GM12878 (cell line): ENCODE data around the gene SLX9. TPM values are rescaled to one million over a fixed set of nuclear protein-coding genes. Genes with fewer than 3 reads are reported as not detected.
A peak's percentile ranks its signal among the peaks of the same experiment; 100 is the strongest.

ENCODE experiments used
- ATAC-seq: fragments of 200-7000 bp; cut with Tn5 transposase; 3 replicates; pipeline ENCODE4 v1.9.1; 2020; ENCODE audit warnings: mild to moderate bottlenecking, moderate library complexity
- BruUV-seq: library from RNA; stranded (reverse); fragments of 400-500 nt; replicated peaks from 2 replicates; lab custom pipeline; 2021; lab: Mats Ljungman, UMichigan
- CTCF ChIA-PET: fragments of 300-600 bp; sonication (Branson Sonifier 250); formaldehyde crosslinking; extraction: SDS; loops from one replicate; lab custom pipeline; 2021; ENCODE audit warnings: inconsistent platforms; lab: Yijun Ruan, JAX
- POLR2A ChIA-PET: fragments of 350-600 bp; formaldehyde crosslinking; extraction: SDS; loops from one replicate; lab custom pipeline; 2021; ENCODE audit warnings: inconsistent platforms; lab: Charles Lee
- RAD21 ChIA-PET: fragments of 300-600 bp; sonication (Branson Sonifier 250); formaldehyde crosslinking; loops from one replicate; lab custom pipeline; 2023; ENCODE audit warnings: antibody characterized with exemption; ENCODE audit not compliant: unreplicated experiment; lab: Charles Lee
- SMC1A ChIA-PET: fragments of 300-600 bp; sonication (Branson Sonifier 250); formaldehyde crosslinking; loops from one replicate; lab custom pipeline; 2023; ENCODE audit not compliant: unreplicated experiment, uncharacterized antibody; lab: Charles Lee
- DNase-seq: peaks from one replicate; pipeline ENCODE4 v3.0.0-alpha.2; 2011; ENCODE audit warnings: low read depth, low spot score
- FAIRE-seq: peaks from 3 replicates; lab custom pipeline; 2011; peaks lifted over from hg19 to GRCh38; lab: Jason Lieb, UNC
- H2AFZ ChIP-seq: 2 replicates; pipeline ENCODE4 v1.6.0; 2011; ENCODE audit warnings: low read depth, low read length, control low read depth; ENCODE audit not compliant: control insufficient read depth
- H3K27ac ChIP-seq: 2 replicates; pipeline ENCODE4 v1.5.1; 2011; ENCODE audit warnings: control low read depth; ENCODE audit not compliant: control insufficient read depth, insufficient read depth
- H3K27me3 ChIP-seq, 2 experiments: replicated peaks in 1 of 2; 2 replicates each; pipeline versions ENCODE4 v1.6.0 to v1.6.1; 2011; ENCODE audit warnings: low read length in 1 of 2; ENCODE audit not compliant: control insufficient read depth in 2 of 2, insufficient read depth in 2 of 2
- H3K36me3 ChIP-seq, 2 experiments: 2 replicates each; pipeline ENCODE4 v1.5.1; 2011; ENCODE audit warnings: low read length in 1 of 2; ENCODE audit not compliant: control insufficient read depth in 2 of 2, insufficient read depth in 2 of 2
- H3K4me1 ChIP-seq: 2 replicates; pipeline ENCODE4 v1.6.1; 2011; ENCODE audit warnings: mild to moderate bottlenecking, low read length, moderate library complexity, mixed read lengths; ENCODE audit not compliant: control insufficient read depth, insufficient read depth
- H3K4me2 ChIP-seq: 2 replicates; pipeline ENCODE4 v1.6.0; 2011; ENCODE audit warnings: control low read depth; ENCODE audit not compliant: control insufficient read depth, insufficient read depth
- H3K4me3 ChIP-seq: fragments of 200-600 bp; sonication (generic); 2 replicates; pipeline ENCODE4 v1.5.1; 2016
- H3K79me2 ChIP-seq: 2 replicates; pipeline ENCODE4 v1.6.0; 2011; ENCODE audit warnings: low read length; ENCODE audit not compliant: control insufficient read depth, insufficient read depth
- H3K9ac ChIP-seq: 2 replicates; pipeline ENCODE4 v1.8.0; 2011; ENCODE audit warnings: low read length, control low read depth, mixed read lengths; ENCODE audit not compliant: control insufficient read depth, insufficient read depth
- H3K9me3 ChIP-seq: replicated peaks from 3 replicates; pipeline ENCODE4 v1.5.1; 2011; ENCODE audit warnings: mild to moderate bottlenecking, low read length; ENCODE audit not compliant: control insufficient read depth, insufficient read depth
- H4K20me1 ChIP-seq: 2 replicates; pipeline ENCODE4 v1.6.0; 2011; ENCODE audit not compliant: control insufficient read depth, insufficient read depth
- ASH2L ChIP-seq: fragments of 300-600, 200-600 bp; sonication (generic); IDR thresholded peaks from 2 replicates; pipeline ENCODE4 v1.6.1; 2017; ENCODE audit warnings: low read depth, mild to moderate bottlenecking, borderline replicate concordance
- CHD4 ChIP-seq: fragments of 200-600 bp; sonication (generic); IDR thresholded peaks from 2 replicates; pipeline ENCODE4 v1.6.1; 2016; ENCODE audit warnings: mild to moderate bottlenecking
- FOXM1 ChIP-seq: IDR thresholded peaks from 2 replicates; pipeline ENCODE4 v1.6.1; 2012; ENCODE audit warnings: low read depth, mild to moderate bottlenecking, inconsistent platforms, low read length, moderate library complexity
- POLR2AphosphoS5 ChIP-seq: IDR thresholded peaks from 2 replicates; pipeline ENCODE4 v1.6.1; 2011; ENCODE audit warnings: mild to moderate bottlenecking, low read length, inconsistent platforms
- SMARCA5 ChIP-seq: fragments of 450-650 bp; IDR thresholded peaks from 2 replicates; pipeline ENCODE4 v1.6.1; 2017; ENCODE audit warnings: mild to moderate bottlenecking
- TARDBP ChIP-seq: IDR thresholded peaks from 2 replicates; pipeline ENCODE4 v1.6.1; 2016; ENCODE audit warnings: borderline replicate concordance
- WGBS: methylation state at CpG from one replicate; pipeline ENCODE4 v1.1.6; 2016; ENCODE audit warnings: low lambda C conversion rate; ENCODE audit not compliant: insufficient replicate concordance, insufficient coverage; ENCODE audit errors: missing lambda C conversion rate; 5-methylcytosine and 5-hydroxymethylcytosine counted together
- in situ Hi-C: fragments of 300-500 bp; cut with MboI; formaldehyde crosslinking; loops from 9 replicates; pipeline ENCODE4 v1.14.3; 2018; ENCODE audit warnings: mixed read lengths
- intact Hi-C: fragments of 100-400 bp; cut with micrococcal nuclease; formaldehyde crosslinking; loops from one replicate; pipeline ENCODE4 v1.14.2; 2022; ENCODE audit not compliant: unreplicated experiment
- polyA plus RNA-seq, 11 experiments: library from polyadenylated mRNA; depleted of rRNA in 4 of 11; unstranded in 6 of 11; stranded (reverse) in 5 of 11; fragments of >200 nt; fragmentation: Nextera tagmentation in 4 of 11; fragmentation: Illumina TruSeq in 1 of 11; extraction: Ambion mirVana in 4 of 11; extraction: Trizol in 1 of 11; gene quantifications; 1 replicate in 1 of 11; 2 replicates in 10 of 11; pipeline versions ENCODE4 v1.2.1 to v1.2.3, GENCODE V29; 2011 to 2016; ENCODE audit warnings: inconsistent platforms in 2 of 11, missing spikeins in 2 of 11, low read depth in 1 of 11
- total RNA-seq, 4 experiments: library from RNA; depleted of rRNA in 3 of 4; stranded (reverse); fragments of >200 nt in 3 of 4; fragmentation: Illumina TruSeq in 1 of 4; extraction: Trizol in 1 of 4; gene quantifications; 2 replicates each; pipeline versions ENCODE4 v1.2.1 to v1.2.3, GENCODE V29; 2013 to 2021
- TF ChIP-seq, protein P1 (sequence below): IDR thresholded peaks from 2 replicates; pipeline ENCODE4 v1.6.1; 2012; ENCODE audit warnings: low read depth, low read length, improper control_type of control experiment
- TF ChIP-seq, protein P2 (sequence below): fragments of 450-650 bp; IDR thresholded peaks from 2 replicates; pipeline ENCODE4 v1.6.1; 2017; ENCODE audit warnings: antibody characterized with exemption, mild to moderate bottlenecking, moderate library complexity
- TF ChIP-seq, protein P3 (sequence below): IDR thresholded peaks from 2 replicates; pipeline ENCODE4 v1.6.1; 2011; ENCODE audit warnings: mild to moderate bottlenecking, low read depth, low read length, moderate library complexity; ENCODE audit not compliant: insufficient replicate concordance

Gene SLX9
- total and polyA plus RNA-seq, 10 of the 15 experiments (the other 5 are each of a cell fraction or from before 2014, with no cell fraction given) = 0.69 to 81.3 (median 33.9) TPM

DNA sequence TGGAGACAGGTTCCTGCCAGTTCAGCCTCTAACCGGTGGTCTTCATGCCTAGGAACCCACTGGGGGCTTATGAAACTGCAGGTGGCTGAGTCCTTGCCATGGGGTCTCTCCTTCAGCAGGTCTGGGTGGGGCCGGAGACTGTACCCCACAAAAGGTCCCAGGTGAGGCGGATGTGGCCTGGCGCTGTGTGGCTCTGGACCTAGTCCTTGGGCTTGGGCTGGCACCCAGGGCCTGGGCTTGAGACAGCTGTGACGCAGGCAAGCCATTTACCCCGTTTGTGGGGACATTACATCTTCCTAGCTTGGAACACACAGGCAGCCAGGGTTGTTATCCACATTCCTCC lies 5.9 kb upstream of the SLX9 start:
- H3K79me2 ChIP-seq = peaks cover 19% of the 10 kb centered on the region
- CTCF ChIA-PET = interaction anchor here (1.0 to 6.1 kb wide), 12 partner anchors 15 to 423 kb away, joined by 3 to 80 read pairs (median 6); partner anchors contain the start of gene UBE2G2
- H3K9me3 ChIP-seq = no peaks in the 10 kb centered on the region
- TF ChIP-seq, protein P1, sequence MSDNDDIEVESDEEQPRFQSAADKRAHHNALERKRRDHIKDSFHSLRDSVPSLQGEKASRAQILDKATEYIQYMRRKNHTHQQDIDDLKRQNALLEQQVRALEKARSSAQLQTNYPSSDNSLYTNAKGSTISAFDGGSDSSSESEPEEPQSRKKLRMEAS = no peak
- TF ChIP-seq SMARCA5 (no peak), ASH2L (no peak), POLR2AphosphoS5 (no peak), FOXM1 (no peak), CHD4 (no peak), TARDBP (no peak)
- TF ChIP-seq, protein P2, sequence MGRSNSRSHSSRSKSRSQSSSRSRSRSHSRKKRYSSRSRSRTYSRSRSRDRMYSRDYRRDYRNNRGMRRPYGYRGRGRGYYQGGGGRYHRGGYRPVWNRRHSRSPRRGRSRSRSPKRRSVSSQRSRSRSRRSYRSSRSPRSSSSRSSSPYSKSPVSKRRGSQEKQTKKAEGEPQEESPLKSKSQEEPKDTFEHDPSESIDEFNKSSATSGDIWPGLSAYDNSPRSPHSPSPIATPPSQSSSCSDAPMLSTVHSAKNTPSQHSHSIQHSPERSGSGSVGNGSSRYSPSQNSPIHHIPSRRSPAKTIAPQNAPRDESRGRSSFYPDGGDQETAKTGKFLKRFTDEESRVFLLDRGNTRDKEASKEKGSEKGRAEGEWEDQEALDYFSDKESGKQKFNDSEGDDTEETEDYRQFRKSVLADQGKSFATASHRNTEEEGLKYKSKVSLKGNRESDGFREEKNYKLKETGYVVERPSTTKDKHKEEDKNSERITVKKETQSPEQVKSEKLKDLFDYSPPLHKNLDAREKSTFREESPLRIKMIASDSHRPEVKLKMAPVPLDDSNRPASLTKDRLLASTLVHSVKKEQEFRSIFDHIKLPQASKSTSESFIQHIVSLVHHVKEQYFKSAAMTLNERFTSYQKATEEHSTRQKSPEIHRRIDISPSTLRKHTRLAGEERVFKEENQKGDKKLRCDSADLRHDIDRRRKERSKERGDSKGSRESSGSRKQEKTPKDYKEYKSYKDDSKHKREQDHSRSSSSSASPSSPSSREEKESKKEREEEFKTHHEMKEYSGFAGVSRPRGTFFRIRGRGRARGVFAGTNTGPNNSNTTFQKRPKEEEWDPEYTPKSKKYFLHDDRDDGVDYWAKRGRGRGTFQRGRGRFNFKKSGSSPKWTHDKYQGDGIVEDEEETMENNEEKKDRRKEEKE = no peak
- TF ChIP-seq, protein P3, sequence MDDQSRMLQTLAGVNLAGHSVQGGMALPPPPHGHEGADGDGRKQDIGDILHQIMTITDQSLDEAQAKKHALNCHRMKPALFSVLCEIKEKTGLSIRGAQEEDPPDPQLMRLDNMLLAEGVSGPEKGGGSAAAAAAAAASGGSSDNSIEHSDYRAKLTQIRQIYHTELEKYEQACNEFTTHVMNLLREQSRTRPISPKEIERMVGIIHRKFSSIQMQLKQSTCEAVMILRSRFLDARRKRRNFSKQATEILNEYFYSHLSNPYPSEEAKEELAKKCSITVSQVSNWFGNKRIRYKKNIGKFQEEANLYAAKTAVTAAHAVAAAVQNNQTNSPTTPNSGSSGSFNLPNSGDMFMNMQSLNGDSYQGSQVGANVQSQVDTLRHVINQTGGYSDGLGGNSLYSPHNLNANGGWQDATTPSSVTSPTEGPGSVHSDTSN = no peak
- POLR2A ChIA-PET = interaction anchor here (0.9 to 3.6 kb wide), 2 partner anchors 9 to 60 kb away, joined by 5 to 20 read pairs; partner anchors contain the start of gene PTTG1IP
- peaks cover 28% of the 10 kb centered on the region for H3K4me1 ChIP-seq
- SMC1A ChIA-PET = interaction anchor here (1.0 to 6.2 kb wide), 5 partner anchors 10 to 141 kb away, joined by 3 to 56 read pairs (median 5); partner anchors contain the start of gene UBE2G2
- peaks cover 1 to 4% of the 10 kb centered on the region in 2 experiments; a peak in 2 of 4 replicates for H3K36me3 ChIP-seq
- no TSS peak for BruUV-seq
- H3K27me3 ChIP-seq = no peaks in the 10 kb centered on the region
- in situ Hi-C loops (loop anchor here (10.0 kb wide), 1 partner anchor 49 kb away; no protein-coding TSS in a partner anchor), intact Hi-C loops (loop anchor here (5.0 kb wide), 2 partner anchors 117 to 132 kb away; partner anchors contain the start of genes SUMO3 and UBE2G2)
- no peak overlapping the region for H3K27ac ChIP-seq
- no peak for DNase-seq
- FAIRE-seq = no peak
- RAD21 ChIA-PET = interaction anchor here (1.0 to 2.3 kb wide), 4 partner anchors 41 to 140 kb away, joined by 3 to 32 read pairs (median 4); partner anchors contain the start of gene PTTG1IP
- ATAC-seq = no peak
- peak overlapping the region; percentile 86; the same call in 1 of the 2 replicates for H3K4me3 ChIP-seq
- 81% methylated on average over 6 of the region's 6 CpGs for WGBS
- H2AFZ ChIP-seq = no peak overlapping the region
- no peak overlapping the region for H3K9ac ChIP-seq
- peaks cover 6% of the 10 kb centered on the region; the same call in 1 of the 2 replicates for H4K20me1 ChIP-seq
- peak overlapping the region; percentile 65; the same call in 1 of the 2 replicates for H3K4me2 ChIP-seq
